Measurements from ENCODE around the gene SLC35C1.

- TF ChIP-seq, protein P1, sequence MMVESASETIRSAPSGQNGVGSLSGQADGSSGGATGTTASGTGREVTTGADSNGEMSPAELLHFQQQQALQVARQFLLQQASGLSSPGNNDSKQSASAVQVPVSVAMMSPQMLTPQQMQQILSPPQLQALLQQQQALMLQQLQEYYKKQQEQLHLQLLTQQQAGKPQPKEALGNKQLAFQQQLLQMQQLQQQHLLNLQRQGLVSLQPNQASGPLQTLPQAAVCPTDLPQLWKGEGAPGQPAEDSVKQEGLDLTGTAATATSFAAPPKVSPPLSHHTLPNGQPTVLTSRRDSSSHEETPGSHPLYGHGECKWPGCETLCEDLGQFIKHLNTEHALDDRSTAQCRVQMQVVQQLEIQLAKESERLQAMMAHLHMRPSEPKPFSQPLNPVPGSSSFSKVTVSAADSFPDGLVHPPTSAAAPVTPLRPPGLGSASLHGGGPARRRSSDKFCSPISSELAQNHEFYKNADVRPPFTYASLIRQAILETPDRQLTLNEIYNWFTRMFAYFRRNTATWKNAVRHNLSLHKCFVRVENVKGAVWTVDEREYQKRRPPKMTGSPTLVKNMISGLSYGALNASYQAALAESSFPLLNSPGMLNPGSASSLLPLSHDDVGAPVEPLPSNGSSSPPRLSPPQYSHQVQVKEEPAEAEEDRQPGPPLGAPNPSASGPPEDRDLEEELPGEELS (CRISPR knock-in tag; IDR thresholded peaks at IDR 0.05): no peak
- TF ChIP-seq ZNF219 (CRISPR knock-in tag; IDR thresholded peaks at IDR 0.05; ENCODE audit: borderline replicate concordance) (no peak), KAT7 (CRISPR knock-in tag; IDR thresholded peaks at IDR 0.05; ENCODE audit: borderline replicate concordance) (no peak)
- TF ChIP-seq, protein P2, sequence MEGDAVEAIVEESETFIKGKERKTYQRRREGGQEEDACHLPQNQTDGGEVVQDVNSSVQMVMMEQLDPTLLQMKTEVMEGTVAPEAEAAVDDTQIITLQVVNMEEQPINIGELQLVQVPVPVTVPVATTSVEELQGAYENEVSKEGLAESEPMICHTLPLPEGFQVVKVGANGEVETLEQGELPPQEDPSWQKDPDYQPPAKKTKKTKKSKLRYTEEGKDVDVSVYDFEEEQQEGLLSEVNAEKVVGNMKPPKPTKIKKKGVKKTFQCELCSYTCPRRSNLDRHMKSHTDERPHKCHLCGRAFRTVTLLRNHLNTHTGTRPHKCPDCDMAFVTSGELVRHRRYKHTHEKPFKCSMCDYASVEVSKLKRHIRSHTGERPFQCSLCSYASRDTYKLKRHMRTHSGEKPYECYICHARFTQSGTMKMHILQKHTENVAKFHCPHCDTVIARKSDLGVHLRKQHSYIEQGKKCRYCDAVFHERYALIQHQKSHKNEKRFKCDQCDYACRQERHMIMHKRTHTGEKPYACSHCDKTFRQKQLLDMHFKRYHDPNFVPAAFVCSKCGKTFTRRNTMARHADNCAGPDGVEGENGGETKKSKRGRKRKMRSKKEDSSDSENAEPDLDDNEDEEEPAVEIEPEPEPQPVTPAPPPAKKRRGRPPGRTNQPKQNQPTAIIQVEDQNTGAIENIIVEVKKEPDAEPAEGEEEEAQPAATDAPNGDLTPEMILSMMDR (IDR thresholded peaks at IDR 0.05): no peak
- TF ChIP-seq, protein P3, sequence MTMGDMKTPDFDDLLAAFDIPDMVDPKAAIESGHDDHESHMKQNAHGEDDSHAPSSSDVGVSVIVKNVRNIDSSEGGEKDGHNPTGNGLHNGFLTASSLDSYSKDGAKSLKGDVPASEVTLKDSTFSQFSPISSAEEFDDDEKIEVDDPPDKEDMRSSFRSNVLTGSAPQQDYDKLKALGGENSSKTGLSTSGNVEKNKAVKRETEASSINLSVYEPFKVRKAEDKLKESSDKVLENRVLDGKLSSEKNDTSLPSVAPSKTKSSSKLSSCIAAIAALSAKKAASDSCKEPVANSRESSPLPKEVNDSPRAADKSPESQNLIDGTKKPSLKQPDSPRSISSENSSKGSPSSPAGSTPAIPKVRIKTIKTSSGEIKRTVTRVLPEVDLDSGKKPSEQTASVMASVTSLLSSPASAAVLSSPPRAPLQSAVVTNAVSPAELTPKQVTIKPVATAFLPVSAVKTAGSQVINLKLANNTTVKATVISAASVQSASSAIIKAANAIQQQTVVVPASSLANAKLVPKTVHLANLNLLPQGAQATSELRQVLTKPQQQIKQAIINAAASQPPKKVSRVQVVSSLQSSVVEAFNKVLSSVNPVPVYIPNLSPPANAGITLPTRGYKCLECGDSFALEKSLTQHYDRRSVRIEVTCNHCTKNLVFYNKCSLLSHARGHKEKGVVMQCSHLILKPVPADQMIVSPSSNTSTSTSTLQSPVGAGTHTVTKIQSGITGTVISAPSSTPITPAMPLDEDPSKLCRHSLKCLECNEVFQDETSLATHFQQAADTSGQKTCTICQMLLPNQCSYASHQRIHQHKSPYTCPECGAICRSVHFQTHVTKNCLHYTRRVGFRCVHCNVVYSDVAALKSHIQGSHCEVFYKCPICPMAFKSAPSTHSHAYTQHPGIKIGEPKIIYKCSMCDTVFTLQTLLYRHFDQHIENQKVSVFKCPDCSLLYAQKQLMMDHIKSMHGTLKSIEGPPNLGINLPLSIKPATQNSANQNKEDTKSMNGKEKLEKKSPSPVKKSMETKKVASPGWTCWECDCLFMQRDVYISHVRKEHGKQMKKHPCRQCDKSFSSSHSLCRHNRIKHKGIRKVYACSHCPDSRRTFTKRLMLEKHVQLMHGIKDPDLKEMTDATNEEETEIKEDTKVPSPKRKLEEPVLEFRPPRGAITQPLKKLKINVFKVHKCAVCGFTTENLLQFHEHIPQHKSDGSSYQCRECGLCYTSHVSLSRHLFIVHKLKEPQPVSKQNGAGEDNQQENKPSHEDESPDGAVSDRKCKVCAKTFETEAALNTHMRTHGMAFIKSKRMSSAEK (CRISPR knock-in tag; IDR thresholded peaks at IDR 0.05; ENCODE audit: borderline replicate concordance): no peak
Measured at GRCh38 chr11:45832811-45833441, 28.0 kb downstream of the SLC35C1 start.

Measured in WTC11 (cell line).